ENCODE data around the gene ABLIM3. TPM values are rescaled to one million over a fixed set of nuclear protein-coding genes. Genes with fewer than 3 reads are reported as not detected.

The ABLIM3 gene
- polyA plus RNA-seq, 1 of the 3 experiments (the other 2 are of a cell fraction) = 5.9 TPM

DNA sequence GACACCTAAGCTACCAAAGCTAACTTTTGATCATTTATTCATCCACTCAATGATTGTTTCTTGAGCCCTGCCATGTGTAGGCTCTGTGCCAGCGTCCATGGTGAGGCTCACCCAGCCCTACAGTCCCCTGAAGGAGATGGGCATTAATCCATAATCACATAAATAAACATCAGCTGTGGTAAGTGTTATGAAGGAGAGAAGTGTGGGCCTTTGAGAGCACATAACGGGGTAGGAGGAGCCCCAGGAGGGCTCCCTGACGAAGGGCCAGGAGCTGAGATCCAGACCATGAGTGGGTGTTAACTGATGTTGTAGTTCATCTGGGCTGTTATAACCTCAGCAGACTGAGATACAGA, 76.5 kb downstream of the ABLIM3 start:
- H3K9ac ChIP-seq = no peak overlapping the region
- H3K27me3 ChIP-seq (ENCODE audit: insufficient read depth) = no peaks in the 10 kb centered on the region
- no peaks in the 10 kb centered on the region for H3K9me2 ChIP-seq
- no peak overlapping the region for H3K27ac ChIP-seq (ENCODE audit: low read depth in 2 of 2, low read length in 1 of 2)
- no peaks in the 10 kb centered on the region for H3K79me2 ChIP-seq (ENCODE audit: insufficient read depth)
- H4K20me1 ChIP-seq (ENCODE audit: insufficient read depth) = no peaks in the 10 kb centered on the region
- H3K36me3 ChIP-seq (replicated peaks in 1 of 2; ENCODE audit: control insufficient read depth in 1 of 2, insufficient read depth in 2 of 2, low read length in 1 of 2) = no peaks in the 10 kb centered on the region
- TF ChIP-seq, protein P1, sequence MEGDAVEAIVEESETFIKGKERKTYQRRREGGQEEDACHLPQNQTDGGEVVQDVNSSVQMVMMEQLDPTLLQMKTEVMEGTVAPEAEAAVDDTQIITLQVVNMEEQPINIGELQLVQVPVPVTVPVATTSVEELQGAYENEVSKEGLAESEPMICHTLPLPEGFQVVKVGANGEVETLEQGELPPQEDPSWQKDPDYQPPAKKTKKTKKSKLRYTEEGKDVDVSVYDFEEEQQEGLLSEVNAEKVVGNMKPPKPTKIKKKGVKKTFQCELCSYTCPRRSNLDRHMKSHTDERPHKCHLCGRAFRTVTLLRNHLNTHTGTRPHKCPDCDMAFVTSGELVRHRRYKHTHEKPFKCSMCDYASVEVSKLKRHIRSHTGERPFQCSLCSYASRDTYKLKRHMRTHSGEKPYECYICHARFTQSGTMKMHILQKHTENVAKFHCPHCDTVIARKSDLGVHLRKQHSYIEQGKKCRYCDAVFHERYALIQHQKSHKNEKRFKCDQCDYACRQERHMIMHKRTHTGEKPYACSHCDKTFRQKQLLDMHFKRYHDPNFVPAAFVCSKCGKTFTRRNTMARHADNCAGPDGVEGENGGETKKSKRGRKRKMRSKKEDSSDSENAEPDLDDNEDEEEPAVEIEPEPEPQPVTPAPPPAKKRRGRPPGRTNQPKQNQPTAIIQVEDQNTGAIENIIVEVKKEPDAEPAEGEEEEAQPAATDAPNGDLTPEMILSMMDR (IDR thresholded peaks at IDR 0.05) = no peak
- TF ChIP-seq TEAD4 (IDR thresholded peaks at IDR 0.05; ENCODE audit: borderline replicate concordance, insufficient read depth) (no peak), TCF12 (IDR thresholded peaks at IDR 0.05) (no peak), RFX5 (IDR thresholded peaks at IDR 0.05; ENCODE audit: low read length) (no peak), TAF1 (IDR thresholded peaks at IDR 0.05; ENCODE audit: borderline replicate concordance, low read depth, low read length) (no peak), MEF2A (IDR thresholded peaks at IDR 0.05; ENCODE audit: borderline replicate concordance, low read depth) (no peak), NFIC (IDR thresholded peaks at IDR 0.05; ENCODE audit: borderline replicate concordance) (no peak), JUND (IDR thresholded peaks at IDR 0.05) (no peak), ELF1 (IDR thresholded peaks at IDR 0.05) (no peak), EP300 (IDR thresholded peaks at IDR 0.05; ENCODE audit: borderline replicate concordance in 1 of 2, low read depth in 1 of 2, low read length in 1 of 2) (no peak), GATA2 (CRISPR knock-in tag; IDR thresholded peaks at IDR 0.05) (no peak), POLR2AphosphoS5 (IDR thresholded peaks at IDR 0.05; ENCODE audit: low read depth, low read length) (no peak)
- TF ChIP-seq, protein P2, sequence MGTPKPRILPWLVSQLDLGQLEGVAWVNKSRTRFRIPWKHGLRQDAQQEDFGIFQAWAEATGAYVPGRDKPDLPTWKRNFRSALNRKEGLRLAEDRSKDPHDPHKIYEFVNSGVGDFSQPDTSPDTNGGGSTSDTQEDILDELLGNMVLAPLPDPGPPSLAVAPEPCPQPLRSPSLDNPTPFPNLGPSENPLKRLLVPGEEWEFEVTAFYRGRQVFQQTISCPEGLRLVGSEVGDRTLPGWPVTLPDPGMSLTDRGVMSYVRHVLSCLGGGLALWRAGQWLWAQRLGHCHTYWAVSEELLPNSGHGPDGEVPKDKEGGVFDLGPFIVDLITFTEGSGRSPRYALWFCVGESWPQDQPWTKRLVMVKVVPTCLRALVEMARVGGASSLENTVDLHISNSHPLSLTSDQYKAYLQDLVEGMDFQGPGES (IDR thresholded peaks at IDR 0.05; ENCODE audit: low read depth, low read length) = no peak
- TF ChIP-seq, protein P3, sequence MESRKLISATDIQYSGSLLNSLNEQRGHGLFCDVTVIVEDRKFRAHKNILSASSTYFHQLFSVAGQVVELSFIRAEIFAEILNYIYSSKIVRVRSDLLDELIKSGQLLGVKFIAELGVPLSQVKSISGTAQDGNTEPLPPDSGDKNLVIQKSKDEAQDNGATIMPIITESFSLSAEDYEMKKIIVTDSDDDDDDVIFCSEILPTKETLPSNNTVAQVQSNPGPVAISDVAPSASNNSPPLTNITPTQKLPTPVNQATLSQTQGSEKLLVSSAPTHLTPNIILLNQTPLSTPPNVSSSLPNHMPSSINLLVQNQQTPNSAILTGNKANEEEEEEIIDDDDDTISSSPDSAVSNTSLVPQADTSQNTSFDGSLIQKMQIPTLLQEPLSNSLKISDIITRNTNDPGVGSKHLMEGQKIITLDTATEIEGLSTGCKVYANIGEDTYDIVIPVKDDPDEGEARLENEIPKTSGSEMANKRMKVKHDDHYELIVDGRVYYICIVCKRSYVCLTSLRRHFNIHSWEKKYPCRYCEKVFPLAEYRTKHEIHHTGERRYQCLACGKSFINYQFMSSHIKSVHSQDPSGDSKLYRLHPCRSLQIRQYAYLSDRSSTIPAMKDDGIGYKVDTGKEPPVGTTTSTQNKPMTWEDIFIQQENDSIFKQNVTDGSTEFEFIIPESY (IDR thresholded peaks at IDR 0.05; ENCODE audit: borderline replicate concordance, low read depth) = no peak
- TF ChIP-seq, protein P4, sequence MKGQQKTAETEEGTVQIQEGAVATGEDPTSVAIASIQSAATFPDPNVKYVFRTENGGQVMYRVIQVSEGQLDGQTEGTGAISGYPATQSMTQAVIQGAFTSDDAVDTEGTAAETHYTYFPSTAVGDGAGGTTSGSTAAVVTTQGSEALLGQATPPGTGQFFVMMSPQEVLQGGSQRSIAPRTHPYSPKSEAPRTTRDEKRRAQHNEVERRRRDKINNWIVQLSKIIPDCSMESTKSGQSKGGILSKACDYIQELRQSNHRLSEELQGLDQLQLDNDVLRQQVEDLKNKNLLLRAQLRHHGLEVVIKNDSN (IDR thresholded peaks at IDR 0.05; ENCODE audit: borderline replicate concordance, low read depth) = no peak
- H3K4me2 ChIP-seq = no peak overlapping the region
- WGBS (ENCODE audit: low lambda C conversion rate) = 63% methylated on average over 3 of the region's 3 CpGs
- CTCF ChIA-PET = interaction anchor here (0.9 to 1.2 kb wide), 2 partner anchors 11 to 30 kb away, joined by 3 read pairs; no protein-coding TSS in a partner anchor
- H3K4me1 ChIP-seq (ENCODE audit: control insufficient read depth in 1 of 2, insufficient read depth in 2 of 2, low read depth in 1 of 2, low read length in 1 of 2) = peaks cover 2 to 5% of the 10 kb centered on the region in 2 experiments; a peak in 3 of 4 replicates
- no peak overlapping the region for H3K4me3 ChIP-seq (ENCODE audit: low read depth in 2 of 2, low read length in 1 of 2)
- H2AFZ ChIP-seq (ENCODE audit: low read depth) = no peak overlapping the region
- no peaks in the 10 kb centered on the region for H3K9me3 ChIP-seq
- DNase-seq = no peak
- POLR2A ChIA-PET = no interaction called here
- peaks cover 6% of the 10 kb centered on the region for H3F3A ChIP-seq (replicated peaks; ENCODE audit: insufficient read depth)
